SK-N-SH (cell line): ENCODE measurements around the gene CCDC195. TPM values are rescaled to one million over a fixed set of nuclear protein-coding genes. Genes with fewer than 3 reads are reported as not detected.

Experiments
- CTCF ChIA-PET: fragments of 300-600, 350-600 bp; formaldehyde crosslinking; extraction: SDS; loops from one replicate; lab custom pipeline; 2021; lab: Yijun Ruan, JAX
- POLR2A ChIA-PET: fragments of 350-600 bp; sonication (Branson Sonifier 250); formaldehyde crosslinking; extraction: SDS; loops from one replicate; lab custom pipeline; 2020; ENCODE audit warnings: antibody characterized with exemption, inconsistent platforms; lab: Yijun Ruan, JAX
- DNase-seq: peaks from one replicate; pipeline ENCODE4 v3.0.0; 2012
- H2AFZ ChIP-seq: fragments of 200-600 bp; sonication (generic); 2 replicates; pipeline ENCODE4 v1.8.1; 2016; ENCODE audit warnings: antibody characterized with exemption, mild to moderate bottlenecking, low read depth
- H3F3A ChIP-seq: fragments of 200-600 bp; sonication (generic); replicated peaks from 2 replicates; pipeline ENCODE3; 2016; ENCODE audit warnings: antibody characterized with exemption, mild to moderate bottlenecking; ENCODE audit not compliant: insufficient read depth
- H3K27ac ChIP-seq, 2 experiments: fragments of 200-500 bp in 1 of 2; fragments of 200-600 bp in 1 of 2; sonication (Bioruptor generic) in 1 of 2; sonication (generic), shearing (Covaris generic) in 1 of 2; 2 replicates each; pipeline versions ENCODE4 v1.5.1 to v1.6.1; 2014 to 2016; ENCODE audit warnings: low read depth in 2 of 2, inconsistent platforms in 1 of 2, low read length in 1 of 2, mild to moderate bottlenecking in 1 of 2, mixed read lengths in 1 of 2
- H3K27me3 ChIP-seq: fragments of 200-600 bp; sonication (generic), shearing (Covaris generic); 2 replicates; pipeline ENCODE4 v1.6.1; 2016; ENCODE audit warnings: mixed run types; ENCODE audit not compliant: insufficient read depth
- H3K36me3 ChIP-seq, 2 experiments: fragments of 200-500 bp in 1 of 2; fragments of 200-600 bp in 1 of 2; sonication (Bioruptor generic) in 1 of 2; sonication (generic) in 1 of 2; replicated peaks in 1 of 2; 2 replicates each; pipeline versions ENCODE3 to v1.5.1; 2014 to 2016; ENCODE audit warnings: low read length in 1 of 2, mild to moderate bottlenecking in 1 of 2; ENCODE audit not compliant: insufficient read depth in 2 of 2, control insufficient read depth in 1 of 2
- H3K4me1 ChIP-seq, 2 experiments: fragments of 200-500 bp in 1 of 2; fragments of 200-600 bp in 1 of 2; sonication (Bioruptor generic) in 1 of 2; sonication (generic), shearing (Covaris generic) in 1 of 2; 2 replicates each; pipeline versions ENCODE4 v1.5.1 to v1.6.1; 2014 to 2016; ENCODE audit warnings: low read depth in 1 of 2, low read length in 1 of 2, mixed run types in 1 of 2; ENCODE audit not compliant: insufficient read depth in 2 of 2, control insufficient read depth in 1 of 2
- H3K4me2 ChIP-seq: fragments of 200-600 bp; sonication (generic), shearing (Covaris generic); 2 replicates; pipeline ENCODE4 v1.6.1; 2017; ENCODE audit warnings: mixed run types
- H3K4me3 ChIP-seq, 2 experiments: fragments of 200-500 bp in 1 of 2; fragments of 200-600 bp in 1 of 2; sonication (Bioruptor generic) in 1 of 2; sonication (generic), shearing (Covaris generic) in 1 of 2; 2 replicates each; pipeline versions ENCODE4 v1.5.1 to v1.8.1; 2014 to 2016; ENCODE audit warnings: low read depth in 2 of 2, inconsistent platforms in 1 of 2, low read length in 1 of 2, mild to moderate bottlenecking in 1 of 2, mixed read lengths in 1 of 2, moderate library complexity in 1 of 2
- H3K79me2 ChIP-seq: fragments of 200-600 bp; sonication (generic); 2 replicates; pipeline ENCODE4 v1.8.1; 2017; ENCODE audit warnings: mild to moderate bottlenecking; ENCODE audit not compliant: insufficient read depth
- H3K9ac ChIP-seq: fragments of 200-600 bp; sonication (generic); 2 replicates; pipeline ENCODE4 v1.6.1; 2017; ENCODE audit warnings: mixed run types
- H3K9me2 ChIP-seq: fragments of 200-600 bp; sonication (generic); 2 replicates; pipeline ENCODE4 v1.6.1; 2017; ENCODE audit warnings: mixed run types
- H3K9me3 ChIP-seq: fragments of 200-600 bp; sonication (generic); 2 replicates; pipeline ENCODE4 v1.6.1; 2017; ENCODE audit warnings: mixed run types, mild to moderate bottlenecking, moderate library complexity
- H4K20me1 ChIP-seq: fragments of 200-600 bp; sonication (generic); 2 replicates; pipeline ENCODE4 v1.6.1; 2017; ENCODE audit warnings: mild to moderate bottlenecking, mixed run types; ENCODE audit not compliant: insufficient read depth
- CTCF ChIP-seq: fragments of 200-600 bp; sonication (generic); IDR thresholded peaks from 2 replicates; pipeline ENCODE4 v1.6.1; 2017; ENCODE audit warnings: antibody characterized with exemption, mild to moderate bottlenecking, moderate library complexity
- ELF1 ChIP-seq: IDR thresholded peaks from 2 replicates; pipeline ENCODE4 v1.4.0; 2012
- GABPA ChIP-seq: IDR thresholded peaks from 2 replicates; pipeline ENCODE4 v1.4.0; 2012; ENCODE audit warnings: low read depth, mild to moderate bottlenecking
- MAX ChIP-seq: IDR thresholded peaks from 2 replicates; pipeline ENCODE4 v1.4.0; 2012; ENCODE audit warnings: low read depth
- MXI1 ChIP-seq: IDR thresholded peaks from 2 replicates; pipeline ENCODE4 v1.6.1; 2012; ENCODE audit warnings: mild to moderate bottlenecking, low read depth, low read length, improper control_type of control experiment
- POLR2AphosphoS5 ChIP-seq: IDR thresholded peaks from 2 replicates; pipeline ENCODE4 v1.6.1; 2012; ENCODE audit warnings: low read depth, low read length
- REST ChIP-seq: IDR thresholded peaks from 2 replicates; pipeline ENCODE4 v1.6.1; 2012; ENCODE audit warnings: mild to moderate bottlenecking, low read depth, low read length, moderate library complexity
- SMC3 ChIP-seq: IDR thresholded peaks from 2 replicates; pipeline ENCODE4 v1.6.1; 2012; ENCODE audit warnings: low read depth, low read length, improper control_type of control experiment
- TEAD4 ChIP-seq: IDR thresholded peaks from 2 replicates; pipeline ENCODE4 v1.4.0; 2012; ENCODE audit warnings: mild to moderate bottlenecking, borderline replicate concordance; ENCODE audit not compliant: insufficient read depth
- USF1 ChIP-seq: IDR thresholded peaks from 2 replicates; pipeline ENCODE4 v1.4.0; 2012; ENCODE audit warnings: low read depth, borderline replicate concordance
- WGBS: methylation state at CpG from one replicate; pipeline ENCODE4 v1.1.6; 2017; ENCODE audit warnings: low lambda C conversion rate; 5-methylcytosine and 5-hydroxymethylcytosine counted together
- polyA plus RNA-seq, 3 experiments: library from polyadenylated mRNA; depleted of rRNA; stranded (reverse); fragments of >200 nt; gene quantifications; 2 replicates each; pipeline ENCODE4 v1.2.3, GENCODE V29; 2012
- TF ChIP-seq, protein P1 (sequence below): IDR thresholded peaks from 2 replicates; pipeline ENCODE4 v1.4.0; 2012; ENCODE audit warnings: low read depth, borderline replicate concordance
- TF ChIP-seq, protein P2 (sequence below): IDR thresholded peaks from 2 replicates; pipeline ENCODE4; 2012
- TF ChIP-seq, protein P3 (sequence below): fragments of 150-350 bp; IDR thresholded peaks from 2 replicates; pipeline ENCODE4 v1.6.1; 2016; ENCODE audit warnings: mild to moderate bottlenecking, low read depth, low read length

CCDC195 gene
- polyA plus RNA-seq, 1 of the 3 experiments (the other 2 are of a cell fraction), result not detected

DNA sequence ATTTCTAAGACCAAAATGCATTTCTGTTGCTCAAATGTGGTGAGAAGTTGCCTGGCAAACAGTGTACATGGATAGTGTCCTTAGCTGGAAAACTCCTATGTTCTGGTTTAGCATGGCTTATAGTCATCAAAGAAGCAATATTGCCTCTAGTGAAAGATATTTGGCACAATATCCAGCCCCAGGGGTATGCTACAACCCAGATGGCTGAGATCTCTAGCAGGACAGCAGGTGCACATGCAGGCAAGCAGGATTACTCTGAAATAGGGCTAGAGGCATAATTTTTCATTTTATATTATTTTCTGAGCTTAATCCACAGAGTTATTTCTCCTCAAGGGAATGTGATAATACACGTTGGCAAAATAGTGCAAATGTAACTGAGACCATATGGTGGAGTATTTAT lies 34.0 kb downstream of the CCDC195 start (continued):
- TF ChIP-seq, protein P1, sequence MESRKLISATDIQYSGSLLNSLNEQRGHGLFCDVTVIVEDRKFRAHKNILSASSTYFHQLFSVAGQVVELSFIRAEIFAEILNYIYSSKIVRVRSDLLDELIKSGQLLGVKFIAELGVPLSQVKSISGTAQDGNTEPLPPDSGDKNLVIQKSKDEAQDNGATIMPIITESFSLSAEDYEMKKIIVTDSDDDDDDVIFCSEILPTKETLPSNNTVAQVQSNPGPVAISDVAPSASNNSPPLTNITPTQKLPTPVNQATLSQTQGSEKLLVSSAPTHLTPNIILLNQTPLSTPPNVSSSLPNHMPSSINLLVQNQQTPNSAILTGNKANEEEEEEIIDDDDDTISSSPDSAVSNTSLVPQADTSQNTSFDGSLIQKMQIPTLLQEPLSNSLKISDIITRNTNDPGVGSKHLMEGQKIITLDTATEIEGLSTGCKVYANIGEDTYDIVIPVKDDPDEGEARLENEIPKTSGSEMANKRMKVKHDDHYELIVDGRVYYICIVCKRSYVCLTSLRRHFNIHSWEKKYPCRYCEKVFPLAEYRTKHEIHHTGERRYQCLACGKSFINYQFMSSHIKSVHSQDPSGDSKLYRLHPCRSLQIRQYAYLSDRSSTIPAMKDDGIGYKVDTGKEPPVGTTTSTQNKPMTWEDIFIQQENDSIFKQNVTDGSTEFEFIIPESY, result no peak
- TF ChIP-seq, protein P2, sequence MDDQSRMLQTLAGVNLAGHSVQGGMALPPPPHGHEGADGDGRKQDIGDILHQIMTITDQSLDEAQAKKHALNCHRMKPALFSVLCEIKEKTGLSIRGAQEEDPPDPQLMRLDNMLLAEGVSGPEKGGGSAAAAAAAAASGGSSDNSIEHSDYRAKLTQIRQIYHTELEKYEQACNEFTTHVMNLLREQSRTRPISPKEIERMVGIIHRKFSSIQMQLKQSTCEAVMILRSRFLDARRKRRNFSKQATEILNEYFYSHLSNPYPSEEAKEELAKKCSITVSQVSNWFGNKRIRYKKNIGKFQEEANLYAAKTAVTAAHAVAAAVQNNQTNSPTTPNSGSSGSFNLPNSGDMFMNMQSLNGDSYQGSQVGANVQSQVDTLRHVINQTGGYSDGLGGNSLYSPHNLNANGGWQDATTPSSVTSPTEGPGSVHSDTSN, result no peak
- TF ChIP-seq TEAD4, result no peak

DNA sequence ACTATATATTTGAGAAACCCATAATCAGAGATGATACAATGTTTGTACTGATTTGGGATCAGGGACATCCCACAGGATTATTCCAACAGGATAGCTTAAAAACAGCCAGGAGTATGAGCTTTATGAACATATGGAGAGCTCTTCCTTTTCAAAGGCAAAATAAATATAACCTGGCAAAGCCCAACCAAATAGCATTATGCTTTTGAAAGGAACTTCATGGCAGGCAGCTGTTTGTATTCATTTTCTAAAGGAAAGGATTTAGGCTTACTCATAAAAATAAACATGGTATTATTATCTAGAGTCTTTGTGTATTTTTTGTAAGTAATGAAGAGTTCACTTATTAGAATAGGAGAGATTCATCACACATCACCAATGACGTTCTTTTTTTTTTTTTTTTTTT lies 44.4 kb downstream of the CCDC195 start:
- H3K9ac ChIP-seq, result no peak overlapping the region
- no peaks in the 10 kb centered on the region for H3K79me2 ChIP-seq
- no peak overlapping the region for H3K4me2 ChIP-seq
- no peaks in the 10 kb centered on the region for H3K36me3 ChIP-seq
- H3K9me2 ChIP-seq, result no peaks in the 10 kb centered on the region
- no peak overlapping the region for H3K27ac ChIP-seq
- H3K4me1 ChIP-seq, result no peaks in the 10 kb centered on the region; a peak in 1 of 4 replicates
- no peaks in the 10 kb centered on the region for H4K20me1 ChIP-seq
- H2AFZ ChIP-seq, result no peak overlapping the region
- no peak overlapping the region for H3K4me3 ChIP-seq
- no peaks in the 10 kb centered on the region for H3F3A ChIP-seq
- H3K27me3 ChIP-seq, result no peaks in the 10 kb centered on the region
- no peak for TF ChIP-seq REST
- no peak for TF ChIP-seq MAX
- WGBS, result 30% methylated on average over 1 of the region's 1 CpG
- no peaks in the 10 kb centered on the region for H3K9me3 ChIP-seq
- ChIA-PET CTCF (no interaction called here), POLR2A (interaction anchor here (0.7 kb wide), 1 partner anchor 96 kb away, joined by 3 read pairs; no protein-coding TSS in a partner anchor)
- no peak for DNase-seq

DNA sequence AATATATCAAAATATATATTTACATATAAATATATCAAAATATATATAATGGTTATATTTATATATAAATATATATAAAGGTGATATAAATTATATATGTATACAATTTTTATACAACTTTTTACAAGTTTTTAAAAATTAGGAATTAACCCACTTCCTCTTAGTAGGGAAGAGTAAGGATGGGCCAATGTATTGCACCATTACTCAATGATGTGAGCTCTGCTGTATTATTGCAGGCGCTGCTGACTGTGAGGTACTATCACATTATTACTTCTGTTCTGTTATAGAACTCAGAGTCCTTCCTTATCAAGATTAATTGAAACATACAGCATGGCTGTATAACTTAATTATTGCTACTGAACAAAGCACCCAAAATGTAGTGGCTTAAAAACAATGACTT lies 46.0 kb downstream of the CCDC195 start:
- Histone ChIP-seq H3K9ac (no peak overlapping the region), H3K27ac (no peak overlapping the region), H3K9me2 (no peaks in the 10 kb centered on the region), H3K4me1 (no peaks in the 10 kb centered on the region; a peak in 1 of 4 replicates), H2AFZ (no peak overlapping the region), H3K36me3 (no peaks in the 10 kb centered on the region), H3K4me3 (no peak overlapping the region), H3K9me3 (no peaks in the 10 kb centered on the region), H3F3A (no peaks in the 10 kb centered on the region), H3K27me3 (no peaks in the 10 kb centered on the region), H4K20me1 (no peaks in the 10 kb centered on the region), H3K79me2 (no peaks in the 10 kb centered on the region), H3K4me2 (no peak overlapping the region)
- WGBS, result 96% methylated on average over 1 of the region's 1 CpG
- DNase-seq, result no peak
- POLR2A ChIA-PET, result no interaction called here
- CTCF ChIA-PET, result no interaction called here
- no peak for TF ChIP-seq CTCF
- no peak for TF ChIP-seq MXI1
- no peak for TF ChIP-seq ELF1
- TF ChIP-seq, protein P3, sequence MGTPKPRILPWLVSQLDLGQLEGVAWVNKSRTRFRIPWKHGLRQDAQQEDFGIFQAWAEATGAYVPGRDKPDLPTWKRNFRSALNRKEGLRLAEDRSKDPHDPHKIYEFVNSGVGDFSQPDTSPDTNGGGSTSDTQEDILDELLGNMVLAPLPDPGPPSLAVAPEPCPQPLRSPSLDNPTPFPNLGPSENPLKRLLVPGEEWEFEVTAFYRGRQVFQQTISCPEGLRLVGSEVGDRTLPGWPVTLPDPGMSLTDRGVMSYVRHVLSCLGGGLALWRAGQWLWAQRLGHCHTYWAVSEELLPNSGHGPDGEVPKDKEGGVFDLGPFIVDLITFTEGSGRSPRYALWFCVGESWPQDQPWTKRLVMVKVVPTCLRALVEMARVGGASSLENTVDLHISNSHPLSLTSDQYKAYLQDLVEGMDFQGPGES, result no peak
- TF ChIP-seq USF1, result no peak
- no peak for TF ChIP-seq GABPA
- no peak for TF ChIP-seq POLR2AphosphoS5
- TF ChIP-seq SMC3, result no peak
